ENCODE results near the gene CHFR.
"Not testable (repeated sequence)": the region's sequence is repeated elsewhere in the genome, so short reads cannot be mapped to it uniquely, and the experiment has no call there.

- not testable (repeated sequence) for TF ChIP-seq EP300, CTCF, POLR2A (IDR thresholded peaks at IDR 0.05)
Measured at GRCh38 chr12:132836230-132836629, 51.2 kb downstream of the CHFR start.

Data from tibial nerve (tissue), 4 donors.